Right lobe of liver (tissue), 6 donors: ENCODE results near the gene HOXB1. TPM values are rescaled to one million over a fixed set of nuclear protein-coding genes. Genes with fewer than 3 reads are reported as not detected.

Experiments used
- ATAC-seq, 4 donors: fragments of 200-7000 bp; cut with Tn5 transposase; one replicate each; pipeline ENCODE4 v1.9.1; 2020; ENCODE audit warnings: mild to moderate bottlenecking in 4 of 4, moderate library complexity in 4 of 4
- DNase-seq, 3 donors: peaks; one replicate each; pipeline ENCODE4 v3.0.0-alpha.2; 2020
- H3K27ac ChIP-seq, 3 donors: fragments of 200-600 bp; one replicate each; pipeline ENCODE4 v1.8.0; 2022
- H3K27me3 ChIP-seq, 2 donors: fragments of 200-600 bp; one replicate each; pipeline ENCODE4 v1.8.0; 2022
- H3K36me3 ChIP-seq, 4 donors: fragments of 200-600 bp; sonication (generic) in 1 of 4; one replicate each; pipeline versions ENCODE4 v1.5.1 to v1.8.0; 2017 to 2022; ENCODE audit warnings: control low read depth in 1 of 4
- H3K4me1 ChIP-seq, 4 donors: fragments of 200-600 bp; sonication (generic) in 1 of 4; one replicate each; pipeline versions ENCODE4 v1.5.1 to v1.8.0; 2017 to 2022; ENCODE audit warnings: control low read depth in 1 of 4
- H3K4me3 ChIP-seq, 3 donors: fragments of 200-600 bp; one replicate each; pipeline ENCODE4 v1.8.0; 2022
- H3K9me3 ChIP-seq, 4 donors: fragments of 200-600 bp; sonication (generic) in 1 of 4; one replicate each; pipeline versions ENCODE4 v1.5.1 to v1.8.0; 2017 to 2022; ENCODE audit warnings: control low read depth in 1 of 4
- POLR2A ChIP-seq: fragments of 450-650 bp; IDR thresholded peaks from one replicate; pipeline ENCODE4 v1.6.1; 2017; ENCODE audit warnings: antibody characterized with exemption, mild to moderate bottlenecking
- WGBS: methylation state at CpG from one replicate; pipeline ENCODE4 v1.1.6; 2018; ENCODE audit warnings: low coverage, low lambda C conversion rate; ENCODE audit not compliant: insufficient coverage; ENCODE audit errors: missing lambda C conversion rate; 5-methylcytosine and 5-hydroxymethylcytosine counted together
- intact Hi-C, 2 donors: fragments of 100-400 bp; cut with DNase I; formaldehyde crosslinking; loops; one replicate each; pipeline versions ENCODE4 v1.11.2 to v1.14.1; 2022
- long read RNA-seq: library from polyadenylated mRNA; unstranded; transcript quantifications from one replicate; pipeline ENCODE4 v2.0.0, GENCODE V29; 2019
- total RNA-seq, 6 experiments: library from RNA; depleted of rRNA in 2 of 6; stranded (reverse); fragments of >200 nt in 2 of 6; fragmentation: NEBNext Ultra II Directional in 3 of 6; extraction: Animal tissue kit (Norgen Biotek cat#: 25700) in 3 of 6; gene quantifications; one replicate each; pipeline versions ENCODE4 v1.1.0 to v1.2.4, GENCODE V29; 2016 to 2023
- TF ChIP-seq, protein P1 (sequence below), 4 donors: fragments of 200-600 bp in 3 of 4; fragments of 450-650 bp in 1 of 4; IDR thresholded peaks; one replicate each; pipeline versions ENCODE4 v1.5.1 to v1.8.0; 2016 to 2022; ENCODE audit warnings: antibody characterized with exemption in 4 of 4, mild to moderate bottlenecking in 2 of 4
- donor health status: DM: no; HTN: yes; CAD: no.
- donor health status: DM: no; HTN: no; CAD: no.
- donor health status: DM: no; HTN: no; CAD: no.
- donor health status: DM: no; HTN: yes; CAD: no.
- donor health status: DM: no; HTN: yes; CAD: no.

Gene HOXB1
- total RNA-seq: not detected
- long read RNA-seq: 0 reads

DNA sequence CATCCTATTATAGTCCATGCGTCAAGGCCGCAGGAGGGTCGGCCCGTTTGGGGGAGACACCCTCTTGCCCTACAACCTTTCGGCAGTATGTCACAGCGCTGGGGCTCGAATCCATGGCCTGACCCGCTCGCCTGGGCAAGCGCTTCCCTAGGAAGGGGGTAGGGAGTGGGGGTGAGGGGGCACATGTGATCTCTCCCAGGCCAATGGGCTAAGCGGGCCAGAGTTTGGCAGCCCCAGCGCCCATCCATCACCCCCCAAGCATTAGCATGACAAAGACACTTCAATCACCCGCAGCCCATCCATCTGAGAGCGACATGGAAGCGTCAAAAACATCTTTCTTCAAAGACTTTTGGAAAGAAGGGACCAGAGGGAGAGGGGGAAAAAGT lies at the start of gene HOXB1:
TSS of gene HOXB1 (minus strand) at position 125 of the 386 bp plus-strand sequence. CDS start at position 18, 107 bp downstream.
- 64% methylated on average over 15 of the region's 15 CpGs for WGBS
- Histone ChIP-seq H3K4me3 (no peak within 1 kb of the TSS), H3K36me3 (no peaks in the 10 kb centered on the region), H3K9me3 (no peaks in the 10 kb centered on the region), H3K27me3 (no peaks in the 10 kb centered on the region), H3K4me1 (no peaks in the 10 kb centered on the region), H3K27ac (no peak within 1 kb of the TSS)
- ATAC-seq (no peak), DNase-seq (no peak)
- intact Hi-C loops: no loop called here
- TF ChIP-seq, protein P1, sequence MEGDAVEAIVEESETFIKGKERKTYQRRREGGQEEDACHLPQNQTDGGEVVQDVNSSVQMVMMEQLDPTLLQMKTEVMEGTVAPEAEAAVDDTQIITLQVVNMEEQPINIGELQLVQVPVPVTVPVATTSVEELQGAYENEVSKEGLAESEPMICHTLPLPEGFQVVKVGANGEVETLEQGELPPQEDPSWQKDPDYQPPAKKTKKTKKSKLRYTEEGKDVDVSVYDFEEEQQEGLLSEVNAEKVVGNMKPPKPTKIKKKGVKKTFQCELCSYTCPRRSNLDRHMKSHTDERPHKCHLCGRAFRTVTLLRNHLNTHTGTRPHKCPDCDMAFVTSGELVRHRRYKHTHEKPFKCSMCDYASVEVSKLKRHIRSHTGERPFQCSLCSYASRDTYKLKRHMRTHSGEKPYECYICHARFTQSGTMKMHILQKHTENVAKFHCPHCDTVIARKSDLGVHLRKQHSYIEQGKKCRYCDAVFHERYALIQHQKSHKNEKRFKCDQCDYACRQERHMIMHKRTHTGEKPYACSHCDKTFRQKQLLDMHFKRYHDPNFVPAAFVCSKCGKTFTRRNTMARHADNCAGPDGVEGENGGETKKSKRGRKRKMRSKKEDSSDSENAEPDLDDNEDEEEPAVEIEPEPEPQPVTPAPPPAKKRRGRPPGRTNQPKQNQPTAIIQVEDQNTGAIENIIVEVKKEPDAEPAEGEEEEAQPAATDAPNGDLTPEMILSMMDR (IDR thresholded peaks at IDR 0.05): no peak
- no peak for TF ChIP-seq POLR2A

DNA sequence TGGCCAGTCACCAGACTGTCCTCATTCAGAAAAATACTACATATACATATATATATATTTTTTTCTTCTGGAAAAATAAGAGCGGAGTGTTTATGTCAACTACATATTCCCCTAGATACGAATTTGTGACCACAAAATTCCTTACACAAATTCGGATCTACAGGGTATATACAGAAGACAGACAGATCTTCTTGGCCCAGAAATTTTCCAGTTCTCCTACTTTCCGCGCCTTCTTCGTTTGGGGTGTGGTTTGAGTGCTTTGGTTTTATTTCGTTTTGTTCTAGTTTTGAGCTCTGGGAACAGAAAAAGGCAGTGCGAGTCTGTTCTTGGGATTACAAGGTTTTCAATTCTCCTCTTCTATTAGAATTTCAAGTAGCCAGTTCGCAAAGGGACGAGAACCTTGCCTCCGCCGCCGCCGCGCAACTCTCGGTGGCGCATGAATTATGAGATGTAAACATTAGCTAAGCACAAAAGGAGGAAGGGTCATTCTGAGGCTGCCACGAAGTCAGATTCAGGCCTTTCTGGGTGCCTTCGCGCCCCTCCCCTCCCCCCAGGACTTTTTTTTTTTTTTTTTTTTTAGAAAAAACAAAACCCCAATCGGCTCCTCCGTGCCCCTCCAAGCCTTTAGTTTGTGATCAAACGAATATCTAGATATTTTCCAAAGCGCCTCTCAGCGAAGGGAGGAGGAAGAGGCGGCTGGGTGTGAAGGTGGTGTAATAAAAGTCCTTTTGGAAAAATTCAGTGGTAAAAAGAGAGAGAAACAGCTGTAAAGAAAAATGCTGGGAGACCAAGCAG lies 49.1 kb upstream of the HOXB1 start:
- H3K27me3 ChIP-seq: peaks cover 0 to 54% of the 10 kb centered on the region in 2 donors
- H3K27ac ChIP-seq: peak overlapping the region; percentile 77 to 91 (median 78)
- peak overlapping the region in 1 of 3 donors; percentile 41 for H3K4me3 ChIP-seq
- peaks cover 0 to 7% (median 0%) of the 10 kb centered on the region in 4 donors for H3K4me1 ChIP-seq
- 9% methylated on average over 26 of the region's 26 CpGs for WGBS
- no peaks in the 10 kb centered on the region for H3K36me3 ChIP-seq
- ATAC-seq (no peak), DNase-seq (no peak)
- TF ChIP-seq, protein P1 (IDR thresholded peaks at IDR 0.05): no peak
- TF ChIP-seq POLR2A: no peak
- H3K9me3 ChIP-seq: no peaks in the 10 kb centered on the region
- intact Hi-C loops: no loop called here

GRCh38 chr17:48579471-48579759 lies 48.6 kb upstream of the HOXB1 start:
- intact Hi-C loops: no loop called here
- H3K4me1 ChIP-seq: peaks cover 0 to 7% (median 0%) of the 10 kb centered on the region in 4 donors
- no peaks in the 10 kb centered on the region for H3K36me3 ChIP-seq
- H3K27ac ChIP-seq: peak overlapping the region; percentile 77 to 91 (median 78)
- H3K9me3 ChIP-seq: no peaks in the 10 kb centered on the region
- H3K27me3 ChIP-seq: peaks cover 0 to 54% of the 10 kb centered on the region in 2 donors
- 5% methylated on average over 7 of the region's 7 CpGs for WGBS
- H3K4me3 ChIP-seq: no peak overlapping the region
- DNase-seq (no peak), ATAC-seq (no peak)
- TF ChIP-seq, protein P1 (IDR thresholded peaks at IDR 0.05): no peak
- TF ChIP-seq POLR2A: no peak

DNA sequence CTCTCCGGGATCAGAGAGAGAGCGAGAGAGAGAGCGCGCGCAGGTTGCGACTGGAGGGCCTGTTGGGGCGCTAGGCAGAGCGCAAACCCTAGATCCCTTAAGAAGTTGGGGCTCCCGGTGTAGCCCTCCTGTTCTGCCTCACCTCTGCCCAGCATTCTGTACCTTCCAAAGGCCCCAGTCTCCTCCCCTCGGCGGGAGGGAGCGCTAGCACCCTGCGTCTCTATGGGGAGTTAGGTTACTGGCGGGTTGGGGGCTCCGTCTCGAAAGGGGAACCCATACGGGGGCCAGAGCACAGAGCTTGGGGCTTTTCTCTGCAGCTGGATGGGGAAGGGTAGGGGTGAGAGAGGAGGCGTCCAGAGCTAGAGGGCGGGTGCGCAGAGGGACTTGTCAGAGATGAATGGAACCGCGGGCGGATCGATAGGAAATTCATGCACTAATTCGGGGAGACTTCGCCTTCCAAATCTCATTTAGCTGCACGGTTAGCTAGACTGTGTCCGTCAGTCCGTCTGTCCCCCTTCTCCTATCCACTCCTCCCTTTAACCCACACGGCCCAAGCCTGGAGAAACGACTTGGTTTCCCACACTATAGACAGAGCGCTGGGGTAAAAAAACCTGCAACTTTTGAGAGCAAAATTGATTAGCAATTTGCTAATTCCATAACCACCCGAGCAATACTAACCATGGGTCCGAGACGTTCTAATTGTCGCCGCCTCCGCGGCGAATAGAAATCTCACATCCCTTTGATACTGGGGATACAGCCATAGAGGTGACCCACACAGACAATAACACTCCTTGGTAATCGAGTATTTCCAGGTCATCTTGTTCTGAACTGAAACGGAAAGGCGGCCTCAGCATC lies 48.0 kb upstream of the HOXB1 start:
- TF ChIP-seq, protein P1 (IDR thresholded peaks at IDR 0.05): no peak
- no peak for TF ChIP-seq POLR2A
- Histone ChIP-seq H3K27ac (peak overlapping the region; percentile 63 to 91 (median 78)), H3K27me3 (peaks cover 0 to 54% of the 10 kb centered on the region in 2 donors), H3K4me3 (peak overlapping the region; percentile 27 to 46 (median 36)), H3K36me3 (no peaks in the 10 kb centered on the region), H3K9me3 (no peaks in the 10 kb centered on the region), H3K4me1 (peaks cover 0 to 7% (median 0%) of the 10 kb centered on the region in 4 donors)
- intact Hi-C loops: no loop called here
- DNase-seq (no peak), ATAC-seq (peak; percentile 4 to 20 (median 11))
- WGBS: 4% methylated on average over 30 of the region's 43 CpGs
